Caco-2 (cell line): ENCODE results near the gene GRIA1. TPM values are rescaled to one million over a fixed set of nuclear protein-coding genes. Genes with fewer than 3 reads are reported as not detected.

Source experiments
- BruUV-seq: library from RNA; stranded (reverse); fragments of 400-500 nt; replicated peaks from 2 replicates; lab custom pipeline; 2021; lab: Mats Ljungman, UMichigan
- CTCF ChIA-PET: fragments of 300-600 bp; sonication (Branson Sonifier 250); formaldehyde crosslinking; loops from one replicate; lab custom pipeline; 2022; ENCODE audit warnings: antibody characterized with exemption; lab: Charles Lee
- POLR2A ChIA-PET: fragments of 300-600 bp; sonication (Branson Sonifier 250); formaldehyde crosslinking; loops from one replicate; lab custom pipeline; 2022; ENCODE audit warnings: antibody characterized with exemption; lab: Charles Lee
- DNase-seq, 2 experiments: peaks; one replicate each; pipeline versions ENCODE4 v3.0.0 to v3.0.0-alpha.2; 2020 to 2022
- H3K27me3 ChIP-seq: replicated peaks from 2 replicates; pipeline ENCODE4 v1.6.0; 2011; ENCODE audit warnings: low read length; ENCODE audit not compliant: control insufficient read depth, insufficient read depth
- H3K36me3 ChIP-seq: 2 replicates; pipeline ENCODE4 v1.5.1; 2011; ENCODE audit warnings: low read length; ENCODE audit not compliant: control insufficient read depth, insufficient read depth
- H3K4me1 ChIP-seq: fragments of 250-450 bp; sonication (Bioruptor Pico); 2 replicates; pipeline ENCODE4 v1.5.1; 2020; ENCODE audit warnings: mild to moderate bottlenecking
- H3K4me3 ChIP-seq: 2 replicates; pipeline ENCODE4 v1.5.1; 2011; ENCODE audit warnings: low read depth, mild to moderate bottlenecking, control low read depth, low read length
- H3K9me3 ChIP-seq: fragments of 250-450 bp; sonication (Bioruptor Pico); 2 replicates; pipeline ENCODE4 v1.5.1; 2020; ENCODE audit warnings: mild to moderate bottlenecking, moderate library complexity
- H3K27ac Mint-ChIP-seq: one replicate; pipeline ENCODE4 v1.8.0; 2022; ENCODE audit warnings: mixed read lengths; ENCODE audit not compliant: unreplicated experiment
- H3K27me3 Mint-ChIP-seq: one replicate; pipeline ENCODE4 v1.8.0; 2022; ENCODE audit warnings: mixed read lengths; ENCODE audit not compliant: insufficient read depth, unreplicated experiment
- H3K36me3 Mint-ChIP-seq: one replicate; pipeline ENCODE4 v1.8.0; 2022; ENCODE audit warnings: mild to moderate bottlenecking, mixed read lengths; ENCODE audit not compliant: insufficient read depth, unreplicated experiment
- H3K4me1 Mint-ChIP-seq: one replicate; pipeline ENCODE4 v1.8.0; 2022; ENCODE audit warnings: low read depth, mixed read lengths; ENCODE audit not compliant: unreplicated experiment
- H3K4me3 Mint-ChIP-seq: one replicate; pipeline ENCODE4 v1.8.0; 2022; ENCODE audit warnings: mild to moderate bottlenecking, moderate library complexity, mixed read lengths; ENCODE audit not compliant: unreplicated experiment
- H3K9me3 Mint-ChIP-seq: one replicate; pipeline ENCODE4 v1.8.0; 2022; ENCODE audit warnings: mixed read lengths; ENCODE audit not compliant: unreplicated experiment
- CTCF ChIP-seq, 2 experiments: fragments of 200-600 bp in 1 of 2; IDR thresholded peaks; 1 replicate in 1 of 2; 2 replicates in 1 of 2; pipeline versions ENCODE4 v1.5.1 to v1.8.0; 2011 to 2022; ENCODE audit warnings: antibody characterized with exemption in 1 of 2, control low read depth in 1 of 2, inconsistent platforms in 1 of 2, low read depth in 1 of 2, low read length in 1 of 2, mild to moderate bottlenecking in 1 of 2, moderate library complexity in 1 of 2; ENCODE audit not compliant: insufficient read depth in 1 of 2, severe bottlenecking in 1 of 2, unreplicated experiment in 1 of 2
- intact Hi-C: fragments of 100-400 bp; cut with micrococcal nuclease; formaldehyde crosslinking; loops from one replicate; pipeline ENCODE4 v1.10.0; 2022; ENCODE audit not compliant: unreplicated experiment
- total RNA-seq: library from RNA; stranded (reverse); gene quantifications from 2 replicates; pipeline ENCODE4 v1.2.3, GENCODE V29; 2022

Gene GRIA1
- total RNA-seq, 1 experiment from 2014 or later, result not detected

- no TSS peak for BruUV-seq
Measured at GRCh38 chr5:153629027-153629895, 138.8 kb downstream of the GRIA1 start.

GRCh38 chr5:153630546-153630945, 140.1 kb downstream of the GRIA1 start:
- no peak overlapping the region for H3K4me3 Mint-ChIP-seq
- no peaks in the 10 kb centered on the region for H3K9me3 Mint-ChIP-seq
- intact Hi-C loops, result no loop called here
- no peaks in the 10 kb centered on the region for H3K4me1 Mint-ChIP-seq
- H3K27ac Mint-ChIP-seq, result no peak overlapping the region
- DNase-seq, result no peak
- CTCF ChIA-PET, result no interaction called here
- no peaks in the 10 kb centered on the region for H3K9me3 ChIP-seq
- H3K36me3 Mint-ChIP-seq, result no peaks in the 10 kb centered on the region
- H3K27me3 ChIP-seq, result no peaks in the 10 kb centered on the region
- no peaks in the 10 kb centered on the region for H3K36me3 ChIP-seq
- TF ChIP-seq CTCF (IDR thresholded peaks at IDR 0.05; ENCODE audit: insufficient read depth in 1 of 2, low read depth in 1 of 2, low read length in 1 of 2, severe bottlenecking in 1 of 2, unreplicated experiment in 1 of 2), result no peak
- H3K27me3 Mint-ChIP-seq, result peaks cover 15% of the 10 kb centered on the region
- BruUV-seq, result no TSS peak
- H3K4me3 ChIP-seq, result no peak overlapping the region
- POLR2A ChIA-PET, result no interaction called here
- H3K4me1 ChIP-seq, result no peaks in the 10 kb centered on the region

More at GRCh38 chr5:153629027-153629895, 138.8 kb downstream of the GRIA1 start:
- Mint-ChIP-seq H3K36me3 (no peaks in the 10 kb centered on the region), H3K9me3 (no peaks in the 10 kb centered on the region), H3K27ac (no peak overlapping the region), H3K27me3 (peaks cover 13% of the 10 kb centered on the region), H3K4me1 (no peaks in the 10 kb centered on the region), H3K4me3 (no peak overlapping the region)
- no peaks in the 10 kb centered on the region for H3K4me1 ChIP-seq
- ChIA-PET CTCF (no interaction called here), POLR2A (no interaction called here)
- DNase-seq, result peak in 1 of 2 experiments; percentile 31
- H3K36me3 ChIP-seq, result no peaks in the 10 kb centered on the region
- no peaks in the 10 kb centered on the region for H3K27me3 ChIP-seq
- no peak overlapping the region for H3K4me3 ChIP-seq
- TF ChIP-seq CTCF (IDR thresholded peaks at IDR 0.05; ENCODE audit: insufficient read depth in 1 of 2, low read depth in 1 of 2, low read length in 1 of 2, severe bottlenecking in 1 of 2, unreplicated experiment in 1 of 2), result no peak
- H3K9me3 ChIP-seq, result no peaks in the 10 kb centered on the region
- intact Hi-C loops, result loop anchor here (2.0 kb wide), 1 partner anchor 132 kb away; no protein-coding TSS in a partner anchor

GRCh38 chr5:153632748-153633290, 142.3 kb downstream of the GRIA1 start:
- no peaks in the 10 kb centered on the region for H3K9me3 ChIP-seq
- CTCF ChIA-PET, result no interaction called here
- no peaks in the 10 kb centered on the region for H3K36me3 ChIP-seq
- DNase-seq, result no peak
- H3K4me1 ChIP-seq, result no peaks in the 10 kb centered on the region
- Mint-ChIP-seq H3K36me3 (no peaks in the 10 kb centered on the region), H3K4me3 (no peak overlapping the region), H3K9me3 (no peaks in the 10 kb centered on the region), H3K27me3 (peaks cover 15% of the 10 kb centered on the region), H3K4me1 (no peaks in the 10 kb centered on the region), H3K27ac (no peak overlapping the region)
- BruUV-seq, result no TSS peak
- POLR2A ChIA-PET, result no interaction called here
- no peaks in the 10 kb centered on the region for H3K27me3 ChIP-seq
- intact Hi-C loops, result no loop called here
- TF ChIP-seq CTCF (IDR thresholded peaks at IDR 0.05; ENCODE audit: insufficient read depth in 1 of 2, low read depth in 1 of 2, low read length in 1 of 2, severe bottlenecking in 1 of 2, unreplicated experiment in 1 of 2), result no peak
- H3K4me3 ChIP-seq, result no peak overlapping the region
